Esophagus squamous epithelium (tissue), 4 donors: ENCODE measurements around the gene TMEM223.

ENCODE experiments used
- CTCF ChIP-seq, 6 experiments: fragments of 450-650 bp in 4 of 6; fragments of 200-600 bp in 2 of 6; sonication (generic) in 2 of 6; IDR thresholded peaks; one replicate each; pipeline ENCODE4 v1.5.1; 2016 to 2019; ENCODE audit warnings: antibody characterized with exemption in 6 of 6, mild to moderate bottlenecking in 4 of 6, moderate library complexity in 4 of 6
- POLR2A ChIP-seq, 4 donors: fragments of 450-650 bp; IDR thresholded peaks; one replicate each; pipeline ENCODE4 v1.6.1; 2017; ENCODE audit warnings: antibody characterized with exemption in 4 of 4, mild to moderate bottlenecking in 4 of 4, moderate library complexity in 3 of 4

- no peak for TF ChIP-seq CTCF (IDR thresholded peaks at IDR 0.05)
- TF ChIP-seq POLR2A (IDR thresholded peaks at IDR 0.05), result no peak
These were observed 9.1 kb downstream of the TMEM223 start for GRCh38 chr11:62782753-62783152.
